Measurements from ENCODE around the gene SLC26A11.

GRCh38 chr17:80260069-80260535, 39.9 kb downstream of the SLC26A11 start:
- TF ChIP-seq CTCF (conservative IDR thresholded peaks at IDR 0.05 in 1 of 2, IDR thresholded peaks at IDR 0.05 in 1 of 2; ENCODE audit: extremely low read depth in 1 of 2, insufficient read depth in 1 of 2, low read depth in 1 of 2, low read length in 2 of 2) = peak in 1 of 2 donors; percentile 6
- no peak for TF ChIP-seq EZH2 (IDR thresholded peaks at IDR 0.05; ENCODE audit: borderline replicate concordance, low read length)
